HEK293 (cell line): Measurements from ENCODE around the gene NKPD1.
A peak's percentile ranks its signal among the peaks of the same experiment; 100 is the strongest.

Source experiments
- CTCF ChIA-PET: fragments of 350-600 bp; formaldehyde crosslinking; extraction: SDS; loops from one replicate; lab custom pipeline; 2021; ENCODE audit warnings: antibody characterized with exemption; lab: Yijun Ruan, JAX
- POLR2A ChIA-PET: fragments of 300-600 bp; formaldehyde crosslinking; extraction: SDS; loops from one replicate; lab custom pipeline; 2020; ENCODE audit warnings: antibody characterized with exemption, inconsistent platforms; lab: Yijun Ruan, JAX
- H3K27ac ChIP-seq: fragments of 200-500 bp; sonication (Bioruptor generic); 2 replicates; pipeline ENCODE4 v1.5.1; 2014; ENCODE audit warnings: low read depth, low read length, control low read depth, inconsistent platforms; ENCODE audit errors: extremely low read depth
- H3K36me3 ChIP-seq, 2 experiments: fragments of 200-500 bp in 1 of 2; sonication (Bioruptor generic) in 1 of 2; 1 replicate in 1 of 2; 2 replicates in 1 of 2; pipeline ENCODE4 v1.5.1; 2014 to 2017; ENCODE audit warnings: inconsistent platforms in 2 of 2, low read length in 2 of 2; ENCODE audit not compliant: control insufficient read depth in 2 of 2, insufficient read depth in 1 of 2
- H3K4me1 ChIP-seq: fragments of 200-500 bp; sonication (Bioruptor generic); 2 replicates; pipeline ENCODE4 v1.5.1; 2014; ENCODE audit warnings: mild to moderate bottlenecking, low read length, inconsistent platforms; ENCODE audit not compliant: control insufficient read depth, insufficient read depth
- H3K4me3 ChIP-seq: 2 replicates; pipeline ENCODE4 v1.5.1; 2011; ENCODE audit warnings: low read depth, mild to moderate bottlenecking, control low read depth, low read length, moderate library complexity
- H3K9me3 ChIP-seq: fragments of 200-500 bp; sonication (Bioruptor generic); 2 replicates; pipeline ENCODE4 v1.5.1; 2014; ENCODE audit warnings: low read depth, low read length, inconsistent platforms; ENCODE audit not compliant: control insufficient read depth, insufficient read depth
- BCL6B ChIP-seq: fragments of 450-650 bp; formaldehyde crosslinking; IDR thresholded peaks from 2 replicates; pipeline ENCODE4 v1.5.1; 2017; ENCODE audit warnings: missing biosample characterization, missing genetic modification characterization
- KLF17 ChIP-seq: fragments of 450-650 bp; formaldehyde crosslinking; IDR thresholded peaks from 2 replicates; pipeline ENCODE4 v1.5.1; 2016; ENCODE audit warnings: missing biosample characterization, missing genetic modification characterization
- OSR2 ChIP-seq: fragments of 450-650 bp; formaldehyde crosslinking; IDR thresholded peaks from 2 replicates; pipeline ENCODE4 v1.5.1; 2016; ENCODE audit warnings: missing biosample characterization, missing genetic modification characterization
- PRDM2 ChIP-seq: fragments of 450-650 bp; formaldehyde crosslinking; IDR thresholded peaks from 2 replicates; pipeline ENCODE4 v1.5.1; 2016; ENCODE audit warnings: missing biosample characterization, missing genetic modification characterization, borderline replicate concordance
- PRDM6 ChIP-seq: fragments of 450-650 bp; formaldehyde crosslinking; IDR thresholded peaks from 2 replicates; pipeline ENCODE4 v1.5.1; 2017; ENCODE audit warnings: missing biosample characterization, missing genetic modification characterization
- TRIM28 ChIP-seq: IDR thresholded peaks from 2 replicates; pipeline ENCODE4 v1.6.1; 2011; ENCODE audit warnings: low read length, control low read depth, borderline replicate concordance
- ZNF140 ChIP-seq: fragments of 450-650 bp; formaldehyde crosslinking; IDR thresholded peaks from 2 replicates; pipeline ENCODE4 v1.5.1; 2016; ENCODE audit warnings: missing biosample characterization, missing genetic modification characterization
- ZNF148 ChIP-seq: fragments of 450-650 bp; formaldehyde crosslinking; IDR thresholded peaks from 2 replicates; pipeline ENCODE4 v1.5.0; 2017; ENCODE audit warnings: missing biosample characterization, missing genetic modification characterization, borderline replicate concordance
- ZNF169 ChIP-seq: fragments of 450-650 bp; formaldehyde crosslinking; IDR thresholded peaks from 2 replicates; pipeline ENCODE4 v1.5.1; 2016; ENCODE audit warnings: missing biosample characterization, missing genetic modification characterization
- ZNF280C ChIP-seq: fragments of 450-650 bp; formaldehyde crosslinking; IDR thresholded peaks from 2 replicates; pipeline ENCODE4 v1.5.1; 2016; ENCODE audit warnings: missing biosample characterization, missing genetic modification characterization
- ZNF335 ChIP-seq: fragments of 450-650 bp; formaldehyde crosslinking; conservative IDR thresholded peaks from 2 replicates; pipeline ENCODE4 v1.5.1; 2016; ENCODE audit warnings: missing biosample characterization, missing genetic modification characterization
- ZNF423 ChIP-seq: fragments of 450-650 bp; formaldehyde crosslinking; IDR thresholded peaks from 2 replicates; pipeline ENCODE4 v1.5.1; 2016; ENCODE audit warnings: missing biosample characterization, missing genetic modification characterization
- ZNF510 ChIP-seq: fragments of 450-650 bp; formaldehyde crosslinking; IDR thresholded peaks from 2 replicates; pipeline ENCODE4 v1.5.1; 2018; ENCODE audit warnings: mild to moderate bottlenecking, missing genetic modification characterization, missing biosample characterization; ENCODE audit not compliant: insufficient replicate concordance
- ZNF514 ChIP-seq: fragments of 450-650 bp; formaldehyde crosslinking; IDR thresholded peaks from 2 replicates; pipeline ENCODE4 v1.5.1; 2016; ENCODE audit warnings: missing biosample characterization, missing genetic modification characterization
- ZNF600 ChIP-seq: fragments of 450-650 bp; formaldehyde crosslinking; IDR thresholded peaks from 2 replicates; pipeline ENCODE4 v1.5.1; 2016; ENCODE audit warnings: missing biosample characterization, missing genetic modification characterization

Gene NKPD1

GRCh38 chr19:45171211-45171623 lies 10.4 kb upstream of the NKPD1 start:
- POLR2A ChIA-PET = no interaction called here
- CTCF ChIA-PET = interaction anchor here (0.6 to 0.7 kb wide), 2 partner anchors 91 to 514 kb away, joined by 3 read pairs; no protein-coding TSS in a partner anchor
- no peak overlapping the region for H3K4me3 ChIP-seq

More at GRCh38 chr19:45171211-45171623, 10.4 kb upstream of the NKPD1 start:
- Histone ChIP-seq H3K9me3 (no peaks in the 10 kb centered on the region), H3K4me1 (no peaks in the 10 kb centered on the region; the same call in 1 of the 2 replicates), H3K27ac (no peak overlapping the region), H3K36me3 (no peaks in the 10 kb centered on the region)
- TF ChIP-seq ZNF600 (tag by site-specific recombination) (0 out of 2 replicates have a peak, but pooled peaks have one; percentile 14), PRDM2 (tag by site-specific recombination) (no peak), ZNF169 (no peak), ZNF423 (tag by site-specific recombination) (no peak), BCL6B (tag by site-specific recombination) (no peak), KLF17 (tag by site-specific recombination) (0 out of 2 replicates have a peak, but pooled peaks have one; percentile 14), ZNF148 (tag by site-specific recombination) (no peak), ZNF514 (no peak), TRIM28 (no peak), ZNF140 (tag by site-specific recombination) (no peak), OSR2 (tag by site-specific recombination) (no peak), PRDM6 (tag by site-specific recombination) (no peak), ZNF280C (no peak), ZNF510 (no peak), ZNF335 (no peak)
